Right atrium auricular region (tissue), 2 donors: Measurements from ENCODE around the gene UGT1A7. TPM values are rescaled to one million over a fixed set of nuclear protein-coding genes. Genes with fewer than 3 reads are reported as not detected.

Experiments
- DNase-seq: peaks from one replicate; pipeline ENCODE4 v3.0.0-alpha.2; 2019; ENCODE audit warnings: low spot score
- H3K27ac ChIP-seq, 2 donors: fragments of 200-600 bp; sonication (generic); 1 replicate in 1 of 2; 2 replicates in 1 of 2; pipeline ENCODE4 v1.5.1; 2016 to 2019
- H3K27me3 ChIP-seq, 2 donors: fragments of 200-600 bp; sonication (generic); one replicate each; pipeline versions ENCODE4 v1.5.1 to v1.6.0; 2017 to 2019
- H3K36me3 ChIP-seq: fragments of 200-600 bp; sonication (generic); one replicate; pipeline ENCODE4 v1.5.1; 2016
- H3K4me1 ChIP-seq, 2 donors: fragments of 200-600 bp; sonication (generic); one replicate each; pipeline versions ENCODE4 v1.5.1 to v1.6.0; 2017 to 2019
- H3K4me3 ChIP-seq, 2 donors: fragments of 200-600 bp; sonication (generic); 1 replicate in 1 of 2; 2 replicates in 1 of 2; pipeline ENCODE4 v1.5.1; 2017 to 2019; ENCODE audit warnings: mild to moderate bottlenecking in 1 of 2, moderate library complexity in 1 of 2
- H3K9me3 ChIP-seq, 2 donors: fragments of 200-600 bp; sonication (generic); one replicate each; pipeline ENCODE4 v1.5.1; 2019
- CTCF ChIP-seq, 2 donors: fragments of 200-600 bp; sonication (generic); IDR thresholded peaks; one replicate each; pipeline ENCODE4 v1.5.1; 2019; ENCODE audit warnings: antibody characterized with exemption in 2 of 2
- total RNA-seq, 2 donors: library from RNA; depleted of rRNA; stranded (reverse); fragments of >200 nt; gene quantifications; one replicate each; pipeline ENCODE4 v1.1.0, GENCODE V29; 2016

The UGT1A7 gene
- total RNA-seq, 2 donors from 2014 or later, result not detected

GRCh38 chr2:233820774-233821105 lies 139.0 kb downstream of the UGT1A7 start:
- no peaks in the 10 kb centered on the region for H3K27me3 ChIP-seq
- no peak overlapping the region for H3K4me3 ChIP-seq
- H3K27ac ChIP-seq, result no peak overlapping the region
- no peaks in the 10 kb centered on the region for H3K4me1 ChIP-seq
- no peaks in the 10 kb centered on the region for H3K36me3 ChIP-seq
- H3K9me3 ChIP-seq, result peaks cover 0 to 10% of the 10 kb centered on the region in 2 donors
- TF ChIP-seq CTCF (IDR thresholded peaks at IDR 0.05), result no peak
- DNase-seq, result no peak

- DNase-seq, result no peak
- no peaks in the 10 kb centered on the region for H3K27me3 ChIP-seq
- H3K4me3 ChIP-seq, result no peak overlapping the region
- H3K9me3 ChIP-seq, result peaks cover 0 to 7% of the 10 kb centered on the region in 2 donors
- no peaks in the 10 kb centered on the region for H3K4me1 ChIP-seq
- TF ChIP-seq CTCF (IDR thresholded peaks at IDR 0.05), result no peak
- no peaks in the 10 kb centered on the region for H3K36me3 ChIP-seq
- H3K27ac ChIP-seq, result no peak overlapping the region
Measured at GRCh38 chr2:233821196-233821595, 139.5 kb downstream of the UGT1A7 start.

- Histone ChIP-seq H3K27me3 (no peaks in the 10 kb centered on the region), H3K27ac (no peak overlapping the region), H3K4me3 (no peak overlapping the region), H3K36me3 (no peaks in the 10 kb centered on the region), H3K4me1 (no peaks in the 10 kb centered on the region), H3K9me3 (peaks cover 0 to 2% of the 10 kb centered on the region in 2 donors)
- no peak for TF ChIP-seq CTCF (IDR thresholded peaks at IDR 0.05)
- no peak for DNase-seq
Measured at GRCh38 chr2:233821709-233822100, 140.0 kb downstream of the UGT1A7 start.

GRCh38 chr2:233822101-233822771 lies 140.5 kb downstream of the UGT1A7 start:
- Histone ChIP-seq H3K4me1 (no peaks in the 10 kb centered on the region), H3K36me3 (no peaks in the 10 kb centered on the region), H3K27me3 (no peaks in the 10 kb centered on the region), H3K4me3 (no peak overlapping the region), H3K9me3 (no peaks in the 10 kb centered on the region), H3K27ac (no peak overlapping the region)
- TF ChIP-seq CTCF (IDR thresholded peaks at IDR 0.05), result no peak
- DNase-seq, result no peak

Other genes with a start within 250 kb of the UGT1A7 start
- gene USP40, start 115.1 kb upstream of the UGT1A7 start, total RNA-seq, result 10 to 100 TPM; 11.6 to 12.5 TPM
- not detected for gene UGT1A8, start 64.3 kb upstream of the UGT1A7 start, total RNA-seq
- not detected for gene UGT1A10, start 45.5 kb upstream of the UGT1A7 start, total RNA-seq
- gene UGT1A9, start 10.0 kb upstream of the UGT1A7 start, total RNA-seq, result not detected
- gene UGT1A6, start 11.0 kb downstream of the UGT1A7 start, total RNA-seq, result not detected
- not detected for gene UGT1A5, start 31.0 kb downstream of the UGT1A7 start, total RNA-seq
- gene UGT1A4, start 36.8 kb downstream of the UGT1A7 start, total RNA-seq, result not detected
- gene UGT1A3, start 47.1 kb downstream of the UGT1A7 start, total RNA-seq, result not detected
- not detected for gene UGT1A1, start 78.4 kb downstream of the UGT1A7 start, total RNA-seq
- not detected for gene MROH2A, start 96.4 kb downstream of the UGT1A7 start, total RNA-seq
- under 1 TPM; 0.16 to 0.37 TPM for gene HJURP, start 172.6 kb downstream of the UGT1A7 start, total RNA-seq
- gene TRPM8, start 235.5 kb downstream of the UGT1A7 start, total RNA-seq, result not detected